Omental fat pad (tissue), 4 donors: ENCODE results near the gene CDC6. TPM values are rescaled to one million over a fixed set of nuclear protein-coding genes. Genes with fewer than 3 reads are reported as not detected.
A peak's percentile ranks its signal among the peaks of the same experiment; 100 is the strongest.

Experiments
- ATAC-seq: fragments of 150-250 bp; one replicate; pipeline ENCODE4 v1.9.1; 2016; ENCODE audit warnings: mild to moderate bottlenecking, moderate library complexity; ENCODE audit not compliant: low FRiP score
- DNase-seq: peaks from one replicate; pipeline ENCODE4 v3.0.0-alpha.2; 2019; ENCODE audit warnings: low spot score
- CTCF ChIP-seq, 3 donors: fragments of 450-650 bp; IDR thresholded peaks; one replicate each; pipeline ENCODE4 v1.5.1; 2016 to 2017; ENCODE audit warnings: antibody characterized with exemption in 3 of 3, mild to moderate bottlenecking in 3 of 3, moderate library complexity in 2 of 3
- total RNA-seq, 4 donors: library from RNA; depleted of rRNA; stranded (reverse); fragments of >200 nt; gene quantifications; one replicate each; pipeline ENCODE4 v1.1.0, GENCODE V29; 2016

CDC6 gene
- total RNA-seq, 4 donors from 2014 or later, result 0.56 to 4.3 (median 1.7) TPM

- ATAC-seq (no peak), DNase-seq (no peak)
- no peak for TF ChIP-seq CTCF (IDR thresholded peaks at IDR 0.05)
Observed at GRCh38 chr17:40337351-40337750, 49.7 kb downstream of the CDC6 start.

GRCh38 chr17:40338058-40338457 is 50.4 kb downstream of the CDC6 start:
- TF ChIP-seq CTCF (IDR thresholded peaks at IDR 0.05), result no peak
- DNase-seq, result no peak
- ATAC-seq, result no peak

- TF ChIP-seq CTCF (IDR thresholded peaks at IDR 0.05), result no peak
- no peak for ATAC-seq
- DNase-seq, result no peak
Observed at GRCh38 chr17:40338941-40339649, 51.4 kb downstream of the CDC6 start.

DNA sequence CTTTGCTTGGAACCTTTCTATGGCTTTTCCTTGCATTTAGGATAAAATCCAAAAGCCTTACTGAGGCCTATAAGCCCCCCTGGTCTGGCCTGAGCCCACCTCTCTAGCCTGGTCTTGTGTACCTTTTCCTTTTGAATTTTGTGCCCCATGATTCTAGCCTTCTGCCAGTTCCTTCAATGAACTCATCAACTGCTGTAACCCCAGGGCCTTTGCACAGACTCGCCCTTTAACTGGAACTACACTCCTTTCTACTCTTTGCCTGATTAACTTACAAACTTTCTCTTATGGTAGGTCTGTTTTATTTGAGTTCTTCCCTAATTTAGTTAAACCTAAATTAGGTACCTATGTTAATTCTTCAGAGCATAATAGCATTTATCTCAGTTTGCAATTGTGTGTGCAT is 52.6 kb downstream of the CDC6 start:
- DNase-seq (no peak), ATAC-seq (no peak)
- no peak for TF ChIP-seq CTCF (IDR thresholded peaks at IDR 0.05)

DNA sequence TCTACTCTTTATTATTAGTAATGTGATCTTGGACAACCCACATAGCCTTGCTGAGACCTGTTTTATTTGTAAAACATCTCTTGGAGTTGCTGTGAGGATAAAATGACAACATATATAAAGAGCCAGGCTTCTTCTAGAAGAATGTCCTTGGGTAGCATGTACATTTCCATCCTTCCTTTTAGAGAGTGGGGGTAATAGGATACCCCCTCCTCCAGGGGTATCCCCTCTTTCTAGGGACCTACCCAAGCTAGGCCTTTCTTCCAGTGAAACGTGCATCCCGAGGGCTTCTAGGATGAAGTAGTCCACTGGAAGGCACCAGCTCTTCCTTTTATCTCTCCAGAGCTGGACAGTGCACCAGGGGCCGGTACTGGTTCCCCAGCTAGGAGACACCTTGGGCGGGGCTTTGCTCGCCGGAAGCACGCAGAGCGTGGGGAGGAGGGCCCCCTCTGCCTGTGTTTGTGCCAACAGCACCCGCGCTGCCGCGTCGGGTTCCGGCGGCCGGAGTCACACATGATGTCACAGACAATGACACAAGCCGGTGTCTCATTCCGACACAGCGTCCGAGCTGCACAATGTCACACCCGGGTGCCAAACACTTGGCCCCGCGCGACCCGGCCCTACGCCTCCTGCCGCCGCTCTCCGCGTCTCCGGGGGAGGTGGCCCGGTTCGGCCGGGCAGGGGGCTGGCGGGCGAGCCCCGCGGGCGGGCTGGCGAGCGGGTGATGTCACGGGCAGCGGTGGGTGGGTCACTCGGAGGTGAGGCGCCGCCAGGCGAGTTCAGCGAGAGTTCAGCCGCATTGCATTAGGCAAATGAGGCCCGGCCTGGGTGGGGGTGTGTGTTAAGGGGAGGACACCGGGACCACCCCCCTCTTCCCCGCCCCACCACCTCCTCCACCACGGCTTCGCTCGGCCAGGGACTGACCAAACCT is 53.5 kb downstream of the CDC6 start:
- no peak for TF ChIP-seq CTCF (IDR thresholded peaks at IDR 0.05)
- ATAC-seq (peak; percentile 49), DNase-seq (peak; percentile 67)

GRCh38 chr17:40341808-40342503 is 54.3 kb downstream of the CDC6 start:
- no peak for TF ChIP-seq CTCF (IDR thresholded peaks at IDR 0.05)
- DNase-seq (no peak), ATAC-seq (peak; percentile 58)
